HEK293T (cell line): Measurements from ENCODE around the gene PHYH.
A peak's percentile ranks its signal among the peaks of the same experiment; 100 is the strongest.

ENCODE experiments used
- CTCF ChIA-PET: fragments of 350-600 bp; formaldehyde crosslinking; extraction: SDS; loops from one replicate; lab custom pipeline; 2021; ENCODE audit warnings: antibody characterized with exemption, inconsistent platforms; lab: Yijun Ruan, JAX
- POLR2A ChIA-PET: fragments of 350-600 bp; formaldehyde crosslinking; extraction: SDS; loops from one replicate; lab custom pipeline; 2020; ENCODE audit warnings: antibody characterized with exemption, inconsistent platforms; lab: Yijun Ruan, JAX
- DNase-seq: peaks from one replicate; pipeline ENCODE4 v3.0.0; 2012; ENCODE audit warnings: mixed read lengths; ENCODE audit errors: extremely low spot score
- ARNT ChIP-seq: fragments of 450-650 bp; IDR thresholded peaks from 2 replicates; pipeline ENCODE4 v1.6.1; 2017; ENCODE audit warnings: mild to moderate bottlenecking
- BHLHE40 ChIP-seq: fragments of 450-650 bp; IDR thresholded peaks from 2 replicates; pipeline ENCODE4 v1.6.1; 2016; ENCODE audit warnings: mild to moderate bottlenecking, moderate library complexity, borderline replicate concordance
- CTBP1 ChIP-seq: fragments of 450-650 bp; IDR thresholded peaks from 2 replicates; pipeline ENCODE4 v1.6.1; 2016; ENCODE audit warnings: borderline replicate concordance
- ELF4 ChIP-seq: fragments of 450-650 bp; IDR thresholded peaks from 2 replicates; pipeline ENCODE4 v1.6.1; 2017; ENCODE audit warnings: antibody characterized with exemption
- FOXA1 ChIP-seq: fragments of 450-650 bp; IDR thresholded peaks from 2 replicates; pipeline ENCODE4 v1.6.1; 2016; ENCODE audit warnings: mild to moderate bottlenecking
- FOXM1 ChIP-seq: fragments of 450-650 bp; IDR thresholded peaks from 2 replicates; pipeline ENCODE4 v1.6.1; 2017; ENCODE audit warnings: mild to moderate bottlenecking, borderline replicate concordance
- HDGF ChIP-seq: fragments of 450-650 bp; IDR thresholded peaks from 2 replicates; pipeline ENCODE4 v1.6.1; 2017; ENCODE audit warnings: antibody characterized with exemption, borderline replicate concordance
- L3MBTL2 ChIP-seq: fragments of 450-650 bp; conservative IDR thresholded peaks from 2 replicates; pipeline ENCODE4 v1.6.1; 2016; ENCODE audit warnings: mild to moderate bottlenecking
- LEF1 ChIP-seq: fragments of 450-650 bp; IDR thresholded peaks from 2 replicates; pipeline ENCODE4 v1.6.1; 2017; ENCODE audit warnings: mild to moderate bottlenecking, borderline replicate concordance
- NFRKB ChIP-seq: fragments of 450-650 bp; IDR thresholded peaks from 2 replicates; pipeline ENCODE4 v1.6.1; 2016; ENCODE audit warnings: mild to moderate bottlenecking, moderate library complexity
- SP1 ChIP-seq: fragments of 450-650 bp; IDR thresholded peaks from 2 replicates; pipeline ENCODE4 v1.6.1; 2017
- SUZ12 ChIP-seq: fragments of 450-650 bp; IDR thresholded peaks from 2 replicates; pipeline ENCODE4 v1.6.1; 2016; ENCODE audit warnings: mild to moderate bottlenecking
- TARDBP ChIP-seq: fragments of 450-650 bp; IDR thresholded peaks from 2 replicates; pipeline ENCODE4 v1.6.1; 2016
- ZNF384 ChIP-seq: fragments of 450-650 bp; IDR thresholded peaks from 2 replicates; pipeline ENCODE4 v1.6.1; 2016
- TF ChIP-seq, protein P1 (sequence below): fragments of 450-650 bp; IDR thresholded peaks from 2 replicates; pipeline ENCODE4 v1.6.1; 2016

The PHYH gene

DNA sequence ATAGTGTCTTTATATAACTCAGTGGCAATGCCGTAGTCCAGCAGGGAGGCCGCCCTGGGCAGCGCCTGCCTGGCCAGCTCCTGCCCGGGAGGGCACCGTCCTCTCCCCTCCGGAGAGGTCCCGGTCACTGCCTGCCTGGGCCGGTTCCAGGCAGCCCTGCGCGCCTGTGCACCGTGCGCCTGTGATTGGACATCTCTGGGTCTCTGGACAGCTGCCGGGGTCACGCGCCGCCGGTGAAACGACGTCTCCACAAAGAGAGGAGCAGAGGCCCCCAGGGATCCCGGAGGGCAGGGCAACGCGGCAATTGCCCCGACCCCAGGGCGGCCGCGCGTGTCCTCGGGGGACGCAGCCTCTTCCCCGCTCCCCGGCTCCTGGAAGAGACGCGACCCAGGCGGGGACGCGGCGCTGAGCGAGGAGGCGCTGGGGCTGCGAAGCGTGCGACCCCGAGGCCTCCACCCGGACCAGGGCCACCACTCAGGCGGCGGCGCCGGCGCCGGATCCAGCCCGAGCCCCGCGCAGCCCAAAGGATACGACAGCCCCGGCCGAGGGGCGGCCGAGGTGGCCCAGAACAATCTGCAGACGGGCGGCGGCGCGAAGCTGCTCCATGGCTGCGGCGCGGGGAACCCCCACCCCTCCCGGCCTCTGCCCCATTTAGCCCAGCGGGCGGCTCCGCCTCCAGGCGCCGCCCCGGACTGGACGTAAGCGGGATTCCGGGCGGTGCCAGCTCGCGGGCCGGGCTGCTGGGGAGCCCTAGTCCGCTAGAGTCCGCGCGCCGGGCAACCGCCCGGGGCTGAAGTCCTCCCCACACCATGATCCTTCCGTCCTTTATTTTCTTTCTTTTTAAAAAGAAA, at the start of gene PHYH:
PHYH (minus strand) TSS at position 628 of the 851 bp plus-strand sequence; CDS start at position 606, 22 bp downstream.
- ChIA-PET POLR2A (interaction anchor here (0.7 to 2.5 kb wide), 6 partner anchors 8 to 138 kb away, joined by 3 to 13 read pairs (median 4); partner anchors contain the start of gene MCM10), CTCF (no interaction called here)
- TF ChIP-seq L3MBTL2 (peak; percentile 84), ARNT (no peak)
- peak; percentile 69 for DNase-seq

DNA sequence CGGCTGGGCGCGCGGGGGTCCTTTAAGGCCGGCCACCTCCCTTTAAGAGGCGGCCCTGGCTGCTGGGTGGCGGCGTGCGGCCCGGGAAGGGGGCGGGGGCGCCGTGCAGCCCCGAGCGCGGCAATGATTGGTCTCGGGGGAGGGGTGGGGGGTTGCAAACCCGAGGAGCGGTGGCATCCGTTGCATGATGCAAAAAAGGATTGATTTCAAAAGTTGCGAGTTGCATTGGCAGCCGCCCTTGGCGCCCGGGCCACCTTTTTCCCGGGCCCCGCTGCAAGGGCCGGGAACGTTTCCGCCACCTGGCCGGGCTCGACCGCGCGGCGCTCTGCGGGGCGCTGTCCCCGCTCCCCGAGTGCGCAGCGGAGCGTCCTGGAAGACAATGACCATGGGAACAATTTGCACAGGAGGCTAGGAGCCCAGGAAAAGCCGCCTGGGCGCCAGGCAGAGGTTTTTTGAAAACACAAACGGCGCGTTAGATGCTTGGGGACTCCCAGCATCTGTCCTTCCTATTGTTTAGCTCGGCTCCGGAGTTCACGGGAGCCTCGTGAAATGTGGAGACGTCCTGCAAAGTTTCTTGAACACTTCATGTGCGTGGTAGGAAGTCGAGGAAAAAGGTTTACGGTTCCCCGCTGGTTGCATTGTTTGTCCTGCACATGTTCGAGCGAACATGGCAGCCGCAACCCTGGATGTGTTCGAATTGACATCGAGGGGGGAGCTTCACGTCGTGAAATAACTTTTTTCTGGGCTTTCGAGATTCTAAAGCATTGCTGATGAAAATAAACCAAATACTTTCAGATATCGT, 48.6 kb upstream of the PHYH start, which contains the start of gene SEPHS1:
SEPHS1 (minus strand) TSS at position 78 of the 802 bp plus-strand sequence. CDS start 3,343 bp downstream, outside the sequence.
- peak; percentile 78 for DNase-seq
- peak; percentile 32; the same call in 1 of the 2 replicates for TF ChIP-seq FOXM1
- peak; percentile 27; the same call in 1 of the 2 replicates for TF ChIP-seq ELF4
- no peak for TF ChIP-seq CTBP1
- peak; percentile 77; the same call in 1 of the 2 replicates for TF ChIP-seq L3MBTL2
- POLR2A ChIA-PET = interaction anchor here (0.5 to 1.3 kb wide), 6 partner anchors 8 to 325 kb away, joined by 3 to 5 read pairs (median 3); no protein-coding TSS in a partner anchor
- CTCF ChIA-PET = no interaction called here

DNA sequence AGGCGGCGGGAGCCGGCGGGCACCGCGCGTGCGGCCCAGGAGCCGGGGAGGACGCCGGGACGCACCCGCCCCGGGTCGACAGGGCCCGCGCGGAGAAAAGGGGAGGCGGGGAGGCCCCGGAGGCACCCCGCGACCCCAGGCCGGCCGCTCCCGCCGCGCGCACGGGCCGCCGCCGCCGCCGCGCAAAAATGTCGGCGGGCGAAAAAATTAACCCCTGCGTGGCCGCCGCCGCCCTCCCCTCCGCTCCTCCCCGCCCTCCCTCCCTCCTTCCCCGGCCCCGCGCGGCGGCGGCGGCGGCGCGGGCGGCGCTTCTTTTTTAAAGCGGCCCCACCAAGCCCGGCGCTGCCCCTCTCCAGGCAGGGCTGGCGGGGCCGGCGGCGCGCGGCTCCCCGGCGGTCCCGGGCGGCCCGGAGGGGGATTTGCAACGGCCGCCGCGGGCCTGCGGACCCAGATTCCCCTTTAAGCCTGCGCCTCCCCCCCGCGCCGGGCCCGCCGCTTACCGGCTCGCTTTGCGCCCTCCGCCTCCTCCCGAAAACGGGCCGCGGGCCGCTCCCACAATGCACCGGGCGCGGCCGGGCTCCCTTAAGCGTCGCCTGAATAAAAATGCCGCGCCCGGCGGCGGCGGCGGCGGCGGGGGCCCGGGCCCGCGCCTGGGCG, 47.8 kb upstream of the PHYH start:
- DNase-seq = peak; percentile 63
- ChIA-PET CTCF (no interaction called here), POLR2A (no interaction called here)
- TF ChIP-seq FOXM1 (peak; percentile 4; the same call in 1 of the 2 replicates), SUZ12 (no peak), LEF1 (peak; percentile 61; the same call in 1 of the 2 replicates)

DNA sequence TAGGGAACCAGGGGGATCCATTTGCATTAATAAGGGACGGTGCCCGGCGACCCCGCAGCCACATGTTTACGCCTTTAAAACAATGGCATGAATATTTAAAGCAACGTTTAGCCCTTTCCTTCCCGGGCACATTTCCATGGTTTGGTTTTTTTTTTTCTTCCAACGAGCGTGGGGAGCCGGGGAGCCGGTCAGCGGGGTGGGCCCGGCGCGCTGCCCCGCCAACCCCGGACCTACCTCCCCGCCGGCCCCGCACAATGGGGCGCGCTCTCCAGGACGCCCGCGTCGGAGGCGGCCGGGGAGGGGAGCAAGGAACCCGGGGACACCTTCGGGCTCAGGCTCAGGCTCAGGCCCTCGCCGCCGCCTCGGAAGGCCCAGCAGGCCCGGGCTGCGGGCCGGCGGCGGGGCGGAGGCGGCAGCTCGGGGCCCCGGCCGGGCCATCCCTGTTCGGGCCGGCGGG, 47.2 kb upstream of the PHYH start:
- ChIA-PET POLR2A (no interaction called here), CTCF (no interaction called here)
- no peak for DNase-seq
- TF ChIP-seq ZNF384 (no peak), HDGF (no peak), FOXA1 (no peak), ARNT (no peak), L3MBTL2 (no peak)
- TF ChIP-seq, protein P1, sequence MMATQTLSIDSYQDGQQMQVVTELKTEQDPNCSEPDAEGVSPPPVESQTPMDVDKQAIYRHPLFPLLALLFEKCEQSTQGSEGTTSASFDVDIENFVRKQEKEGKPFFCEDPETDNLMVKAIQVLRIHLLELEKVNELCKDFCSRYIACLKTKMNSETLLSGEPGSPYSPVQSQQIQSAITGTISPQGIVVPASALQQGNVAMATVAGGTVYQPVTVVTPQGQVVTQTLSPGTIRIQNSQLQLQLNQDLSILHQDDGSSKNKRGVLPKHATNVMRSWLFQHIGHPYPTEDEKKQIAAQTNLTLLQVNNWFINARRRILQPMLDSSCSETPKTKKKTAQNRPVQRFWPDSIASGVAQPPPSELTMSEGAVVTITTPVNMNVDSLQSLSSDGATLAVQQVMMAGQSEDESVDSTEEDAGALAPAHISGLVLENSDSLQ = no peak

DNA sequence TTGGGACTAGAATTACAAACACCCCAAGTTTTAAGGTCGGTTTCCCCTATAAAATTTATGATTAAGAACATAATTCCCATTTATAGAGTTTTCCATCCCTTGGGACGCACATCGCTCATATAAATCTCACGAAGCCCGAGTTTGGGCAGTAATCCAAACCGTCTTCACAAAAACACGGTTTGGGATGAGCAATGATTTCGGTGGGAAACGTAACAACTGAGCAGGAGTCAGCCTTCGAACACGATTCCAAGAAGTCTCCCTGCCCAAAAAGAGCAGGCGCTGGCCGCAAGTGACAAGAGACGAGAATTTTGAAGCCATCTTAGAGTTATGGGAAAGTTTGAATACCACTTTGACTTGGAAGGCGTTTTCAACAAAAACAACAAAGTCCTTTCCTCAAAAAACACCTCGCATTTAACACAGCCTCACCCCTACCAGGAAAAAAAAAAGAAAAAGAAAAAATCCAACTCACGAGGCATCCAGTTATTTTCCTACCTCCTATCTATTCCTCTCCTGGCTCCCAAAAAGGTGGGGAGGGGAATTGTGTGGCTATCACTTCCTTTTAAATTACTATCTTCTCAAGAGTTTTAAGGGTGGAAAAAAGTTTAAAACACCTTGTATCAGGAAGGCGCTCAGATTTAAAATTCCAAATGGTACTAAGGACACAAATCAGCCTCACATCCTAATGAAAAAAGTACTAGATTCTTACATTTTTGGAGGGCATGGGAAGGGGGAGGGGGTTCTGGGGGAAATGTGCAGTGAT, 46.6 kb upstream of the PHYH start:
- no peak for DNase-seq
- ChIA-PET CTCF (no interaction called here), POLR2A (no interaction called here)
- TF ChIP-seq LEF1 = no peak
- peak; percentile 73 for TF ChIP-seq L3MBTL2

DNA sequence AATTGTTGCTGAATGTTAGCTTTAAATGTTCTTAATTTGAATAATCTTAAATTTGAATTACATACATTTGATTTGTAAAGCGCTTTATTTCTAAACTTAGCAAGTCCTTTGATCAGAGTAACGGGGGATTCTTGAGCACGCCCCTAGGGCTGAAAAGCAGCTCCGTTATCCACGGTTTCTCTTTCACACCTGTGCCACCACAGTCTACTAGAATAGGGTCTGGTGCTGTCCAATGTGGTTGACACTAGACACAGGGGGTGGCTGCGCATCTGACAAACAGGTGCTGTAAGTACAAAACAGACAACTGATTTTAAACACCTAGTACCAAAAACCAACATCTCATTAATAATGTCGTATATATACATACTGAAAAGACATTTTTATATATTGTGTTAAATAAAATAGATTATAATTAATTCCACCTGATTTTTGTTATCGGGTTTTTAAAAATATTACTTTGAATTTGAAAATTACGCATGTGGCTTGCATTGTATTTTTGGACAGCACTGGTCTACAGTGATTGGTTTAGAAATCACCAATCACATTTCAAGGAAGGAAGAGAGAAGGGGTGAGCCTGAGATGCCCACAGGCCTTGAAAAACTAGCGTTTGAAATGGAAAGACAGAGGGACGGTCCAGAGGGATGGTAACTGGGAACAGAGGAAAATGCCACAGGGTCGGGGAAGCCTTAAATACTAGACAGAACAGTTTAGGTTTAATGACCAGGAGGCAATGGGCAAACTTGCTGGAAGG, 40.9 kb upstream of the PHYH start:
- ChIA-PET CTCF (interaction anchor here (0.6 kb wide), 1 partner anchor 10 kb away, joined by 6 read pairs; no protein-coding TSS in a partner anchor), POLR2A (no interaction called here)
- TF ChIP-seq FOXM1 (no peak), SUZ12 (no peak), BHLHE40 (no peak), ELF4 (no peak), TARDBP (no peak), FOXA1 (no peak), NFRKB (no peak), ZNF384 (no peak), L3MBTL2 (no peak), SP1 (no peak), HDGF (no peak), ARNT (no peak), LEF1 (no peak)
- TF ChIP-seq, protein P1 = no peak
- no peak for DNase-seq
